HepG2 (cell line): ENCODE data around the gene TRIO. TPM values are rescaled to one million over a fixed set of nuclear protein-coding genes. Genes with fewer than 3 reads are reported as not detected.

ENCODE experiments used
- CBFB ChIP-seq: sonication (generic); formaldehyde crosslinking; IDR thresholded peaks from 2 replicates; pipeline ENCODE4 v1.4.0; 2020; ENCODE audit warnings: missing genetic modification reagents
- CCAR2 ChIP-seq: fragments of 200-400 bp; formaldehyde crosslinking; optimal IDR thresholded peaks from 2 replicates; pipeline ENCODE3; 2018; ENCODE audit warnings: low read depth, mild to moderate bottlenecking, low read length, moderate library complexity
- CHCHD3 ChIP-seq: sonication (generic); formaldehyde crosslinking; IDR thresholded peaks from 2 replicates; pipeline ENCODE4 v1.8.0; 2022; ENCODE audit warnings: mild to moderate bottlenecking, missing genetic modification reagents, moderate library complexity
- EHMT2 ChIP-seq: fragments of 200-600 bp; sonication (generic); IDR thresholded peaks from 2 replicates; pipeline ENCODE4 v1.7.0; 2017; ENCODE audit warnings: antibody characterized with exemption, low read depth, low read length, borderline replicate concordance
- HDAC1 ChIP-seq: sonication (generic); formaldehyde crosslinking; IDR thresholded peaks from 2 replicates; pipeline ENCODE4 v1.5.1; 2020; ENCODE audit warnings: mild to moderate bottlenecking, missing genetic modification reagents
- HMG20B ChIP-seq: conservative IDR thresholded peaks from 2 replicates; pipeline ENCODE4 v1.6.1; 2016; ENCODE audit warnings: missing genetic modification reagents, missing compliant biosample characterization
- IRF1 ChIP-seq: sonication (generic); formaldehyde crosslinking; IDR thresholded peaks from 2 replicates; pipeline ENCODE4 v1.4.0; 2020; ENCODE audit warnings: low read depth, mild to moderate bottlenecking, missing genetic modification reagents
- LRRFIP1 ChIP-seq: sonication (generic); formaldehyde crosslinking; conservative IDR thresholded peaks from 2 replicates; pipeline ENCODE4 v1.4.0; 2020; ENCODE audit warnings: missing genetic modification reagents
- PHF21A ChIP-seq: sonication (generic); formaldehyde crosslinking; IDR thresholded peaks from 2 replicates; pipeline ENCODE4 v1.5.0; 2020; ENCODE audit warnings: mild to moderate bottlenecking, missing genetic modification reagents
- SNAPC2 ChIP-seq: sonication (generic); formaldehyde crosslinking; IDR thresholded peaks from 2 replicates; pipeline ENCODE4 v1.8.1; 2022; ENCODE audit warnings: mild to moderate bottlenecking, missing genetic modification reagents
- TCF7 ChIP-seq: sonication (generic); IDR thresholded peaks from 2 replicates; pipeline ENCODE4 v1.6.1; 2016; ENCODE audit warnings: antibody characterized with exemption, low read depth
- THAP9 ChIP-seq: sonication (generic); formaldehyde crosslinking; IDR thresholded peaks from 2 replicates; pipeline ENCODE4; 2020; ENCODE audit warnings: missing genetic modification reagents, mild to moderate bottlenecking, borderline replicate concordance
- TP53 ChIP-seq: sonication (generic); formaldehyde crosslinking; conservative IDR thresholded peaks from 2 replicates; pipeline ENCODE4 v1.4.0; 2020; ENCODE audit warnings: missing genetic modification reagents
- WIZ ChIP-seq: sonication (generic); formaldehyde crosslinking; IDR thresholded peaks from 2 replicates; pipeline ENCODE4 v1.5.1; 2020; ENCODE audit warnings: mild to moderate bottlenecking, missing genetic modification reagents
- ZBTB8A ChIP-seq: sonication (generic); formaldehyde crosslinking; IDR thresholded peaks from 2 replicates; pipeline ENCODE4 v1.4.0; 2020; ENCODE audit warnings: mild to moderate bottlenecking, low read depth, missing genetic modification reagents, borderline replicate concordance
- ZFP82 ChIP-seq: sonication (generic); formaldehyde crosslinking; IDR thresholded peaks from 2 replicates; pipeline ENCODE4 v1.5.1; 2020; ENCODE audit warnings: mild to moderate bottlenecking, missing genetic modification reagents, borderline replicate concordance
- ZNF446 ChIP-seq: sonication (generic); formaldehyde crosslinking; IDR thresholded peaks from 2 replicates; pipeline ENCODE4 v1.5.0; 2020; ENCODE audit warnings: mild to moderate bottlenecking, missing genetic modification reagents
- ZNF562 ChIP-seq: sonication (generic); formaldehyde crosslinking; IDR thresholded peaks from 2 replicates; pipeline ENCODE4 v1.8.0; 2022; ENCODE audit warnings: missing genetic modification reagents, borderline replicate concordance
- ZNF629 ChIP-seq: sonication (generic); formaldehyde crosslinking; conservative IDR thresholded peaks from 2 replicates; pipeline ENCODE4 v1.5.0; 2020; ENCODE audit warnings: missing genetic modification reagents
- ZSCAN20 ChIP-seq: sonication (generic); formaldehyde crosslinking; IDR thresholded peaks from 2 replicates; pipeline ENCODE4 v1.4.0; 2020; ENCODE audit warnings: missing genetic modification reagents, mild to moderate bottlenecking, borderline replicate concordance
- ZSCAN22 ChIP-seq: sonication (generic); formaldehyde crosslinking; IDR thresholded peaks from 2 replicates; pipeline ENCODE4 v1.4.0; 2020; ENCODE audit warnings: mild to moderate bottlenecking, missing genetic modification reagents
- polyA plus RNA-seq, 8 experiments: library from polyadenylated mRNA; depleted of rRNA in 3 of 8; stranded (reverse) in 7 of 8; unstranded in 1 of 8; fragments of >200 nt; fragmentation: Illumina TruSeq in 4 of 8; extraction: Trizol in 4 of 8; gene quantifications; 2 replicates each; pipeline versions ENCODE4 v1.2.1 to v1.2.3, GENCODE V29; 2011 to 2016; ENCODE audit warnings: low read depth in 4 of 8, missing spikeins in 1 of 8, mixed read lengths in 1 of 8; ENCODE audit not compliant: insufficient read depth in 1 of 8
- total RNA-seq, 5 experiments: library from RNA; depleted of rRNA; stranded (reverse); fragments of >200 nt; fragmentation: Illumina TruSeq; extraction: Trizol; gene quantifications; 2 replicates each; pipeline ENCODE4 v1.2.3, GENCODE V29; 2016; ENCODE audit warnings: low read depth in 1 of 5
- TF ChIP-seq, protein P1 (sequence below): sonication (generic); formaldehyde crosslinking; IDR thresholded peaks from 2 replicates; pipeline ENCODE4 v1.8.0; 2022; ENCODE audit warnings: low read depth, missing genetic modification reagents

Gene TRIO
- total and polyA plus RNA-seq, 2 of the 13 experiments (the other 11 are each of a cell fraction or from before 2014, with no cell fraction given) = 45.2 to 45.9 TPM

GRCh38 chr5:14212838-14213237 is 69.7 kb downstream of the TRIO start (continued):
- no peak for TF ChIP-seq ZSCAN20 (CRISPR knock-in tag)
- TF ChIP-seq ZNF629 (CRISPR knock-in tag) = 0 out of 2 replicates have a peak, but pooled peaks have one; percentile 20
- no peak for TF ChIP-seq TP53 (CRISPR knock-in tag)
- no peak for TF ChIP-seq ZBTB8A (CRISPR knock-in tag)
- TF ChIP-seq EHMT2 = no peak
- no peak for TF ChIP-seq SNAPC2 (CRISPR knock-in tag)
- 0 out of 2 replicates have a peak, but pooled peaks have one; percentile 30 for TF ChIP-seq HDAC1 (CRISPR knock-in tag)
- TF ChIP-seq ZFP82 (CRISPR knock-in tag) = no peak
- TF ChIP-seq TCF7 = peak; percentile 59; the same call in 1 of the 2 replicates
- TF ChIP-seq, protein P1, sequence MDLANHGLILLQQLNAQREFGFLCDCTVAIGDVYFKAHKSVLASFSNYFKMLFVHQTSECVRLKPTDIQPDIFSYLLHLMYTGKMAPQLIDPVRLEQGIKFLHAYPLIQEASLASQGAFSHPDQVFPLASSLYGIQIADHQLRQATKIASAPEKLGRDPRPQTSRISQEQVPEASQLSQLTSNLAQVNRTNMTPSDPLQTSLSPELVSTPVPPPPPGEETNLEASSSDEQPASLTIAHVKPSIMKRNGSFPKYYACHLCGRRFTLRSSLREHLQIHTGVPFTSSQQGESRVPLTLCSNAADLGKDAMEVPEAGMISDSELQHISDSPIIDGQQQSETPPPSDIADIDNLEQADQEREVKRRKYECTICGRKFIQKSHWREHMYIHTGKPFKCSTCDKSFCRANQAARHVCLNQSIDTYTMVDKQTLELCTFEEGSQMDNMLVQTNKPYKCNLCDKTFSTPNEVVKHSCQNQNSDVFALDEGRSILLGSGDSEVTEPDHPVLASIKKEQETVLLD (CRISPR knock-in tag) = no peak
- TF ChIP-seq CBFB (CRISPR knock-in tag) = no peak
- TF ChIP-seq WIZ (CRISPR knock-in tag) = no peak
- TF ChIP-seq THAP9 = no peak
- TF ChIP-seq HMG20B (CRISPR knock-in tag) = no peak
- no peak for TF ChIP-seq ZNF446 (CRISPR knock-in tag)
- no peak for TF ChIP-seq CCAR2
- no peak for TF ChIP-seq CHCHD3 (CRISPR knock-in tag)
- no peak for TF ChIP-seq ZNF562 (CRISPR knock-in tag)
- TF ChIP-seq PHF21A (CRISPR knock-in tag) = no peak
- TF ChIP-seq ZSCAN22 (CRISPR knock-in tag) = no peak
- no peak for TF ChIP-seq LRRFIP1
- no peak for TF ChIP-seq IRF1 (CRISPR knock-in tag)
